GM18520 (cell line): ENCODE results near the gene PLEKHA5.
"Not testable (repeated sequence)": the region's sequence is repeated elsewhere in the genome, so short reads cannot be mapped to it uniquely, and the experiment has no call there.

Experiments used
- ATAC-seq: cut with Tn5 transposase; IDR thresholded peaks from one replicate; pipeline ENCODE4 v1.9.1; 2021; ENCODE audit not compliant: unreplicated experiment

The PLEKHA5 gene

GRCh38 chr12:19200261-19200660 lies 70.7 kb downstream of the PLEKHA5 start:
- no peak for ATAC-seq

DNA sequence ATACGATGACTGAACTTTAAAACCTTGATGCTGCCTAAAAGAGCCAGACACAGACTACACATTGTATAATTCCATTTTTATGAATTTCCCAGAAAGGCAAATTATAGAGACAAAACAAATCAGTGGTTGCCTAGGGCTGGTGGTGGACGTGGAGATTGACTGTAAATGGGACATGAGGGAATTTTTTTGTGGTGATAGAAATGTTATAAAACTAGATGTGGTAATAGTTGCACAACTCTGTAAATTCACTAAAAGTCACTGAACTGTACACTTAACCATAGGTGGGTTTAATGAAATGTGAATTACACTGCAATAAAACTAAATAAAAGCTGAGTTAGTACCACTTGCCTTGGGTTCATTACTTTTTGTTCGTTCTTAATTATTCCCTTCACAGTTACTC lies 72.1 kb downstream of the PLEKHA5 start:
- ATAC-seq = no peak

GRCh38 chr12:19203013-19203412 lies 73.5 kb downstream of the PLEKHA5 start:
- no peak for ATAC-seq

- no peak for ATAC-seq
Observed at GRCh38 chr12:19203539-19204506, 74.3 kb downstream of the PLEKHA5 start.

GRCh38 chr12:19205120-19205519 lies 75.6 kb downstream of the PLEKHA5 start:
- ATAC-seq = no peak

- no peak for ATAC-seq
Observed at GRCh38 chr12:19206493-19207077, 77.1 kb downstream of the PLEKHA5 start.

DNA sequence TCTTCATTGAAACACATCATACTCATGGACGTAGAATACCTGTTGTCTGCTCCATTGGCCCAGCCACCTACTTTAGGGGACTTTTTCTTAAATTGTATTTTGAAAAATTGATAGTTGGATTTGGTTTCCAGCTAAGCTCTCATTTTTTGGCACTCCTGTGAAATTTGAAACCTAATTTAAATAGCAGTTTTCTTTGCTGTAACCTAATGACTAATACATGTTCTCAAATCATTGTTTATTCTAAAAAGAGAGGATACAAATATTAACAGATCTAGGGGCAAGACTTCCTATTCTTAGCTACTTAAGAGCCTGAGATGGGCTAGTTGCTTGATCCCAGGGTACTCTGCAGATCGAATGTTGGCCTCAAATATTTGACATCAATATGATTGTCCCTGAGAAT lies 78.9 kb downstream of the PLEKHA5 start:
- no peak for ATAC-seq

DNA sequence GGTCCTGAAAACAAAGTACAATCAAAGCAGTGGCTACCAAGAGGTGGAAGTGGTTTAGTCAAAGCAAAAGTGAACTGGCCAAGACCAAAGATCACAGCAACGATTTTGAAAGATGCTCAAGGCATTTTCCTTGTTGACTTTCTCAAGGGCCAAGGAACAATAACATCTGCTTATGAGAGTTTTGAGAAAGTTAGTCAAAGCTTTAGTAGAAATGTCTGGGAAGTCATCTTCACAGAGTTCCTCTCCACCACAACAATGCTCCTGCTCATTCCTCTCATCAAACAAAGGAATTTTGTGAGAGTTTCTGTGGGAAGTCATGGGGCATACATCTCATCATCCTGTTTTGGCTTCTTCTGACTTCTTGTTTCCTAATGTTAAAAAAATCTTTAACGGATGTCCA lies 80.1 kb downstream of the PLEKHA5 start:
- no peak for ATAC-seq

GRCh38 chr12:19211802-19212201 lies 82.3 kb downstream of the PLEKHA5 start:
- ATAC-seq = no peak

- ATAC-seq = no peak
Observed at GRCh38 chr12:19212245-19212644, 82.7 kb downstream of the PLEKHA5 start.

DNA sequence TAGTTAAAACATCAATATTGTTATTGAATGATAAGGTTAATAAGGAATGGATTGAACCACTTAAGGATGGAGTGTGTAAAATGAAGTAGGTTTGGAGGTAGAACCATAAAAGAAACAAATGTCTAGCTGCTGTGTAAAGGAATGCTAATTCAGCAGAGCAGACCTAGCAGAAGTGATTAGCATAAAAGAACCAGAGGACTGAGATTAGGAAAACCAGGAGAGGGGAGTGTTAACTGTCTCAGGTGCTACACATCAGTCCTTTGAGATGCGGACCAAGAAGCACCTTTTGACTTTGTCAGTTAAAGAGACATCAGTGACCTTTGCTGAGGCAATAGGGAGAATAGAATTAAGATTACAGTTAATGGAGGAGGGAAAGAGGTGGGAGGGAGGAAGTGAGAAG lies 84.5 kb downstream of the PLEKHA5 start:
- ATAC-seq = no peak

GRCh38 chr12:19215115-19215514 lies 85.6 kb downstream of the PLEKHA5 start:
- no peak for ATAC-seq

DNA sequence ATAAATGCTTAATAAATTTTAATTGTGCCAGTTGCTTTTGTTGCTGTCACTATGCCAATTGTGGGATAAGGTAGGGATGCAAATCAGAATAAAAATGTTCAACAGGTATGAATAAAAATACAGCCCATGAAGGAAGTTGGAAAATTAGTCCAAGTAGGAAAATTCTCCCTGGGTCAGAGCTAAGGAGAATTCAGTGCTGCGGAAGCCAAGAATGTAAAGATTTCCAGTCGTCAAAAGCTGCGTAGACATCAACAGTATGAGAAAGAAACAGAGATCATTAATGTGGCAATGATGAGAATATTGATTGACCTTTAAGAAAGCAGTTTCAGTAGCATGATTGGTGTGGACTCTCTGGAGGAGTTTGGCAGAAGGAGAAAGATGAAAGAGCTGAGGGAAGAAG lies 87.9 kb downstream of the PLEKHA5 start:
- ATAC-seq = no peak

- no peak for ATAC-seq
Observed at GRCh38 chr12:19220205-19220604, 90.7 kb downstream of the PLEKHA5 start.

DNA sequence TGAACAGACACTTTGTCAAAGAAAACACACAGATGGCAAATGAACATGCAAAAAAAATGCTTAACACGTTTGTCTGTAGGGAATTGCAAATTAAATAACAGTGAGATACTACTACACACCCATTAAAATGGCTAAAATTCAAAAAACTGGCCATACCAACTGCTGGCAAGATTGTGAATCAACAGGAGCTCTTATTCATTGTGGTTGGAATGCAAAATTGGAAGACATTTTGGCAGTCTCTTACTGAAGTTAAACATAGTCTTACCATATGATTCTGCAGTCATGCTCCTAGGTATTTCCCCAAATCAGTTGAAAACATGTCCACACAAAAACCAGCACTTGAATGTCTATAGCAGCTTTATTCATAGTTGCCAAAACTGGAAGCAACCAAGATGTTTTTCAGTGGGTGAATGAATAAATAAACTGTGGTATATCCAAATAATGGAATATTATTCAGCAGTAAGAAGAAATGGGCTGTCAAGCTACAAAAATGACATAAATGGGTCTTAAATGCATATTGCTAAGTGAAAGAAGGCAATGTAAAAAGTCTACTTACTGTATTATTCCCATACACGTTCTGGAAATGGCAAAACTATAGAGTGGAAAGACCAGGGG lies 91.4 kb downstream of the PLEKHA5 start:
- no peak for ATAC-seq

DNA sequence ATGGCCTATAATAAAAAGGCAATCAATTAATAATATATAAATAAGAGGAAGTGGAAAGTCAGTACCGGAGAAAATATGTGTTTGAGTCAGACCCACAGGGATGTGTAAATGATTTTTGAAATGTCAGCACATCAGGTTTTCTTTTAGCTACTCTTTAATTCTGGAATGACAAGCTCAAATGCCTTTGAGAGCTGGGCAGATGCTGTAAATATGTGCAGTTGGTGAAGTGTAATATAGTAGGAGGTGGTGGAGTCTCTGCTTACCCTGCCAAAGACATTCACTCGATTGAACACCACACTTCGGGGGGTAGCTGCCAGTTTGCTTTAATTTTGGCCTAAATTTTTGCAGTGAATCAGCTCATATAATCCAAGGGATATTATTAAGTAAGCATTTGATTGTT lies 93.0 kb downstream of the PLEKHA5 start:
- no peak for ATAC-seq

DNA sequence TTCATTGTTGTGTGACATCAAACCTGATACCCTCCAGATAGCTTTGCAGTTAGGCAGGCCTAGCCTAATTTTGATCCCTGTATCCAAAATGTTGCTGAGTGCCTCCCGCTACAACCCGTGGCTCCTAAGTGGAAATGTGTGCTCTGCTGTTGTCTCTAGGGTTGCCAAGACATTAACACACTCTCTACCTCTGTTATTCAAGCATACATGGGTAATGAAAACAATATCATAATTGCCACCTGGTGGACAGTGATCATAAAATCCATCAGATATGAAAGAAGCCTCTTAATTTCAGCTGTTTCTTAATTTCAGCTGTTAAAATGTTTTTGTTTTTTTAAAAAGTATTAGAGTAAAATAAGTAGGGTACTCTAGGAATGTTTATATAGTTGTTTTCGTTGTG lies 93.5 kb downstream of the PLEKHA5 start:
- ATAC-seq = no peak

DNA sequence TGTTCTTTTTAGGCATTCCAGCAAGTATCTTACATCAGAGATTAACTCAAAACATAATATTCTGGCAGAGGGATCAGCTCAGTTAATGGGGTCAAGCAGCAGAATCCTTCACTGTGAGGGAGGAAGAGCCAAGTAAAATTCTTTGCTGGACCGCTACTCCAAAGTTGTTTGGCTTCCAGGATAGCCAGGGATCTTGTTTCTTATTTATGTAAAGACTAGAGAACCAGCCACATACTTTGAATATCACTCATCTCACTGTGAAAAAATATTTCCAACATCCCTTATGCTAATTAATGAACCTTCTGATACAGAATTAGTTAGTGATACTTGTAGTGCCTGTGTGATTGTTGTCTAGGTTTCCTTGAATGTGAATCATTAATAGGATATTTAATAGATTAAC lies 94.2 kb downstream of the PLEKHA5 start:
- no peak for ATAC-seq

DNA sequence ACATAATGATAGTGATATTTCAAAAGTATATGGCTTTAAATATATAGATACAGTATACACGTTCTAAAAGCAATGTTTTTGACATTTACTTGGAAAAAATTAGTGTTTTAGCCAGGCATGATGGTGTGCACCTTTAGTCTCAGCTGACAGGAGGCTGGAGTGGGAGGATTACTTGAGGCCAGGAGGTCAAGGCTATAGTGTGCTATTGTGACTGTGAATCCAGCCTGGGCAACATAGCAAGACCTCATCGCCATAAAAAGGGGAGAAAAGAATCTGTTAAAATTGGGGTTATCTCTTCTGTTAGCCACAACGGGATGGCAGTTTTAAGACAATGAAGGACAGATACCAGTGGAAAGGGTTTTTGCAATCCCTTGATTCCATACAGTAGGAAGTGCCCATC lies 95.2 kb downstream of the PLEKHA5 start:
- no peak for ATAC-seq

GRCh38 chr12:19227190-19227879 lies 97.8 kb downstream of the PLEKHA5 start:
- ATAC-seq = no peak

GRCh38 chr12:19227880-19228210 lies 98.3 kb downstream of the PLEKHA5 start:
- ATAC-seq = no peak

DNA sequence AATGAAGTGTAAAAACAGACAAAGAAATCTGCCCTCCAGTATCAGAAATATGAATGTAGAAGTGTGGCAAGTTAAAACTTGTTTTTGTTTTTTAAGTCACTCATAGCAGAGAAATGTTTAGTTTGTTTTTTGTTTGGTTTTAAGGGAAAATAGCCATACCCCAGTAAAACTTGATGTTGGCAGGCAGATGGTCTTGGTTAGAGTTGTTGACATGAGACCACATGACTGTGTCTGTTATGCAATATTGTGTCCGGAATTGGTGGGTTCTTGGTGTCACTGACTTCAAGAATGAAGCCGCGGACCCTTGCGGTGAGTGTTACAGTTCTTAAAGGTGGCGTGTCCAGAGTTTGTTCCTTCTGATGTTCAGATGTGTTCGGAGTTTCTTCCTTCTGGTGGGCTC lies 99.5 kb downstream of the PLEKHA5 start:
- not testable (repeated sequence) for ATAC-seq
